ENCODE results near the gene MPDU1.
"Not testable (repeated sequence)": the region's sequence is repeated elsewhere in the genome, so short reads cannot be mapped to it uniquely, and the experiment has no call there.

The MPDU1 gene

GRCh38 chr17:7614425-7615264, 31.0 kb downstream of the MPDU1 start, which contains the start of gene FXR2:
FXR2 (minus strand) TSS chr17:7614897; CDS start chr17:7614532, 365 bp downstream.
- peak; percentile 100 for DNase-seq (ENCODE audit: low spot score)

GRCh38 chr17:7615265-7615747, 31.7 kb downstream of the MPDU1 start:
- no peak for DNase-seq (ENCODE audit: low spot score)

- DNase-seq (ENCODE audit: low spot score) = no peak
Observed at GRCh38 chr17:7618608-7619007, 35.0 kb downstream of the MPDU1 start.

DNA sequence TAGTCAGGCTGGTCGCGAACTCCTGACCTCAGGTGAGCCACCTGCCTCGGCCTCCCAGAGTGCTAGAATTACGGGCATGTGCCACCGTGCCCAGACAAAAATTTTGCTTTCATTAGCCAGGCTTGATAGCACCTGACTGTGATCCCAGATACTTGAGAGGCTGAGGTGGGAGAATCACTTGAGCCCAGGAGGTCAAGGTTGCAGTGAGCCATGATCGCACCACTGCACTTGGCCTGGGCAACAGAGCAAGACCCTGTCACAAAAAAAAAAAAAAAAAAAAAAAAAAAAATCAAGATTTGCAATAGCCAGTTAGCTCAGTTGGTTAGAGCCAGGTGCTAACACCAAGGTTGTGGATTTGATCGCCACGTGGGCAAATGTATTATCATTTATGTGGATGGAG, 37.2 kb downstream of the MPDU1 start:
- DNase-seq (ENCODE audit: low spot score) = no peak

DNA sequence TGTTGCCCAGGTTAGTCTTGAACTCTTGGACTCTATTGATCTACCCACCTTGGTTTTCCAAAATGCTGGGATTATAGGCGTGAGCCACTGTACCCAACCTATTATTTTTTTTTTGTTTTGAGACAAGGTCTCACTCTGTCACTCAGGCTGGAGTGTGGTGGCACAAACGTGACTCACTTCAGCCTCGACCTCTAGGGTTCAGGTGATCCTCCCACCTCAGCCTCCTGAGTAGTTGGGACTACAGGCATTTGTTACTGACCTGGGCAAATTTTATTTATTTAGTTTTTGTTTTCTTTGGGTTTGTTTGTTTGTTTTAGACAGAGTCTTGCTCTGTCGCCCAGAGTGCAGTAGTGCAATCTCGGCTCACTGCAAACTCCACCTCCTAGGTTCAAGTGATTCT, 40.0 kb downstream of the MPDU1 start:
- no peak for DNase-seq (ENCODE audit: low spot score)

GRCh38 chr17:7625749-7626148, 42.1 kb downstream of the MPDU1 start:
- DNase-seq (ENCODE audit: low spot score) = not testable (repeated sequence)

DNA sequence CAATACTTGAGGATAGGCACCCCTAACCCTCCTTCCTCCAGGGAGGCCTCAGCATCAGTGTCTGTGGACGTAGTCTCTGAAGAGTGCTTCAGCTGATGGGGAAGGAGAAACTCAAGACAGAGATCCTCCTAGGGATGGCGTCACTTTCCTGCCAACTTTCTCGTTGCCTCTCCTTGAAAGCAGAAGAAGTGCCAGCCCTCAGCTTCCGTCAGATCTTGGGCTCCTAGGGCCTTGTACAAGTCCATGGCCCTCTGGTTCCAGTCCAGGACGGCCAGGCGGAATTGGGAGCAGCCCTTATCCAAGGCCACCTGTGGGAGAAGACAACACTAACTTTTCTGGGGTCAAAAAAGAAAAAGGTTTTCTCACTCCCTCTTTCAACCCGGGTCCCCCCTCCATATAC, 42.7 kb downstream of the MPDU1 start:
- no peak for DNase-seq (ENCODE audit: low spot score)

DNA sequence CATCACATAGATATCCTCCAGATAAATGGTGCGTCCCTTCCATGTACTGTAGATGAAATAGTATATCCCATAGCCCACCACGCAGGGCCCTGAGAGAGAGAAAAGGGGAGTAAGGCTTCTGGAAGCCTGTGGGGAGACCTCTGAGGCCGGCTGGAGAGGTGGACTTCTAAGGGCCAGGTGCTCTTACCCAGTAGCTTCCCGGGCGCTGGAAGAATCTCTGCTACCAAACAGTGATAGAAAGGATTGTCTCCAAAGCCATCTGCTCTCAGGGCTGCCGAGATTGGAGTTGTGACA, 43.3 kb downstream of the MPDU1 start:
- DNase-seq (ENCODE audit: low spot score) = no peak

DNA sequence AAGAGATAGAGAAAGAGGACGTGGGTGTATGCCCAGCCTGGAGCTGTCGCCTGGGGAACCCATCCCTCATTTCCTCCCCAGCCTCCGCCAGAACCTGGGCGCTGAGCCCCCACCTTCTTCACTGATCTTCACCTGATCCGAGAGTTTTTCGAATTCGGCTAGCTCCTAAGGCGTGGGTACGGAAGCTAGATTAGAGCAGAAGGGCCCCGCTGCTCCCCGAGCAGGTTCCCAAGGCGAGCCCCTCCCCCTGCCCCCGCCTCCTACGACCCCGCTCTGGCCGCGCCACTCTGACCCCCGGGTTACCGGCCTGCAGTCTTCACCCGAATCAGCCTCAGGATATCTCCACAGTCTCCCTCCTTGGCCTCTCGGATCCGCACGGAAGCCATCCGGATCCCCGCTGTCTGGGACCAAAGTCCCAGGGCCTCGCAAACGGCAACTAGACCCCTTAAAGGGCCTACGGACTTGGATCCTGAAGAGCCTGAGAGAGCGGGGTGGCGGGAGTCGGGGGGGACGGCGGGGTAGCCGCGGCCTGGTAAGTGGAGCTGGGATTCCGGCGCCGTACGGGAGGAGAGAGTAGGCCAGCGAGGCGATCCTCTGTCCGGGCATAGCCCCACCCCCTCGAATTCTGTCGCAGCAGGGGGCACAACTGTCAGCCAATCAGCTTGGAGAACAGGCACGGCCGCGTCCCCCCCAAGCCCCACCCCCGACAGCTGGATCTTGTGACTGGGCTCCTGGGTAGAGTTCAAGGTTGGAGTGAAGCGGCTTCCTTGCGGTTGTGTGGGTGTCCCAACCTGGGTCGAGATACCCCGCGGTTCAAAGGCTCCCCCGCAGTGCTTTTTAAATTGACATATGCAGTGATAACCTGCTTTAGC, 43.8 kb downstream of the MPDU1 start, which contains the start of gene SAT2:
TSS of gene SAT2 (minus strand) at position 572 of the 872 bp plus-strand sequence. CDS start at position 386, 186 bp downstream.
- DNase-seq (ENCODE audit: low spot score) = peak; percentile 86

GRCh38 chr17:7629939-7630571, 46.4 kb downstream of the MPDU1 start, which contains the start of gene SHBG:
SHBG (plus strand) TSS chr17:7630135; CDS start chr17:7630173, 38 bp downstream.
- DNase-seq (ENCODE audit: low spot score) = no peak

GRCh38 chr17:7631398-7632380, 48.0 kb downstream of the MPDU1 start:
- no peak for DNase-seq (ENCODE audit: low spot score)

GRCh38 chr17:7632492-7632894, 48.8 kb downstream of the MPDU1 start:
- peak; percentile 83 for DNase-seq (ENCODE audit: low spot score)

DNA sequence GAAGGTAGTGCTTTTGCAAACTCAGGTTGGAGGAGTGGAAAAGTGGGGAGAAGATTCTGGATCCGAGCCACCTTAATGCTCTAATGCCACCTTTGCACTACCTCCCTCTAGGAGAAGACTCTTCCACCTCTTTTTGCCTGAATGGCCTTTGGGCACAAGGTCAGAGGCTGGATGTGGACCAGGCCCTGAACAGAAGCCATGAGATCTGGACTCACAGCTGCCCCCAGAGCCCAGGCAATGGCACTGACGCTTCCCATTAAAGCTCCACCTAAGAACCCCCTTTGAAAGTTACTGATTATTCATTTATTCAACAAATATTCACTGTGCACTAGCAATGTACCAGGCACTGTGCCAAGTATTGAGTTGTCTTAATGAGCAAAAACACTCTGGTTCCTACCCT, 49.4 kb downstream of the MPDU1 start:
- DNase-seq (ENCODE audit: low spot score) = no peak

DNA sequence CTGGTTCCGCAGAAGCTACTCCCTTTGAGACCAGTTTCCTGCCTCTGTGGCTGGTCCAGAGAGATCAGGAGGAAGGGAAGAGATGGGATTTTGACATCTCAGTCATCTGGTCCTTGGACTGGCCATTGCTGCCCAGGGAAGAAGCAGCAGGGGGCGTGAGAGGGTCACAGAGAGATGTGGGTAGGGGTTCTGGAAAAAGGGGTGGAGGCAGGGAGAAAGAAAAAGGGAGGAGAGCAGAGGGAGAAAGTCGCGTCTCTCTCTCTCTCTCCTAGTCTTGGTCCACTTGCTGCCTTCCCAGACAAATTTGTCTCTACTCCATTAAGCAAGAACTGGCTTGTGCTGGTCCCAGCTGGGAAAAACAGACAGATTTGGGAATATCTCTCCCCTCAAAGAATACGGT, 50.7 kb downstream of the MPDU1 start:
- peak; percentile 49 for DNase-seq (ENCODE audit: low spot score)

- no peak for DNase-seq (ENCODE audit: low spot score)
Observed at GRCh38 chr17:7636163-7636562, 52.5 kb downstream of the MPDU1 start.
